A673 (cell line): ENCODE data around the gene SWSAP1. TPM values are rescaled to one million over a fixed set of nuclear protein-coding genes. Genes with fewer than 3 reads are reported as not detected.
"Not testable (repeated sequence)": the region's sequence is repeated elsewhere in the genome, so short reads cannot be mapped to it uniquely, and the experiment has no call there.

Source experiments
- BruUV-seq: library from RNA; stranded (reverse); fragments of 400-500 nt; replicated peaks from 2 replicates; lab custom pipeline; 2021; lab: Mats Ljungman, UMichigan
- CTCF ChIA-PET: fragments of 300-600 bp; sonication (Branson Sonifier 250); formaldehyde crosslinking; loops from one replicate; lab custom pipeline; 2022; ENCODE audit warnings: antibody characterized with exemption; lab: Charles Lee
- POLR2A ChIA-PET: fragments of 300-600 bp; sonication (Branson Sonifier 250); formaldehyde crosslinking; loops from one replicate; lab custom pipeline; 2022; ENCODE audit warnings: antibody characterized with exemption; ENCODE audit not compliant: low non-redundant PET; lab: Charles Lee
- DNase-seq: peaks from one replicate; pipeline ENCODE4 v3.0.0-alpha.2; 2015; ENCODE audit warnings: low spot score
- H3K27ac ChIP-seq: fragments of 200-600 bp; sonication (generic); 2 replicates; pipeline ENCODE4 v1.5.1; 2016; ENCODE audit warnings: mixed run types, low read depth, mild to moderate bottlenecking, mixed read lengths, antibody characterized with exemption, low read length; ENCODE audit not compliant: poor library complexity, severe bottlenecking
- H3K27me3 ChIP-seq: fragments of 200-600 bp; sonication (generic); replicated peaks from 2 replicates; pipeline ENCODE4 v1.6.1; 2017; ENCODE audit warnings: mixed run types, low read depth, mild to moderate bottlenecking, mixed read lengths, antibody characterized with exemption, low read length; ENCODE audit not compliant: insufficient read depth, poor library complexity
- H3K36me3 ChIP-seq: fragments of 200-600 bp; sonication (generic); 2 replicates; pipeline ENCODE4 v1.6.1; 2016; ENCODE audit warnings: mixed run types, mild to moderate bottlenecking, mixed read lengths, antibody characterized with exemption, low read length; ENCODE audit not compliant: insufficient read depth, poor library complexity, severe bottlenecking
- H3K4me1 ChIP-seq: fragments of 200-600 bp; sonication (generic); 2 replicates; pipeline ENCODE4 v1.6.1; 2017; ENCODE audit warnings: mixed run types, mild to moderate bottlenecking, mixed read lengths, antibody characterized with exemption, low read length; ENCODE audit not compliant: insufficient read depth, poor library complexity, severe bottlenecking
- H3K4me3 ChIP-seq: fragments of 200-600 bp; sonication (generic); 2 replicates; pipeline ENCODE4 v1.5.1; 2016; ENCODE audit warnings: low read depth, mixed run types, mild to moderate bottlenecking, mixed read lengths, low read length; ENCODE audit not compliant: poor library complexity, severe bottlenecking
- H3K9me3 ChIP-seq: fragments of 200-600 bp; sonication (generic); 2 replicates; pipeline ENCODE4 v1.6.1; 2016; ENCODE audit warnings: mixed run types, low read depth, mild to moderate bottlenecking, mixed read lengths, antibody characterized with exemption, low read length; ENCODE audit not compliant: poor library complexity, severe bottlenecking
- EZH2 ChIP-seq: fragments of 200-600 bp; sonication (generic); IDR thresholded peaks from 2 replicates; pipeline ENCODE4 v1.6.1; 2017; ENCODE audit warnings: borderline replicate concordance, low read depth, mild to moderate bottlenecking, mixed read lengths, antibody characterized with exemption, low read length; ENCODE audit not compliant: poor library complexity, severe bottlenecking
- intact Hi-C: fragments of 100-400 bp; cut with micrococcal nuclease; formaldehyde crosslinking; loops from one replicate; pipeline ENCODE4 v1.10.0; 2022; ENCODE audit not compliant: unreplicated experiment
- total RNA-seq: library from RNA; stranded (reverse); gene quantifications from 2 replicates; pipeline ENCODE4 v1.2.3, GENCODE V29; 2021
- TF ChIP-seq, protein P1 (sequence below): fragments of 300-800, 200-600 bp; sonication (generic); conservative IDR thresholded peaks from 2 replicates; pipeline ENCODE4 v1.5.1; 2017; ENCODE audit warnings: low read depth, mild to moderate bottlenecking, antibody characterized with exemption, low read length, moderate library complexity, mixed read lengths

Gene SWSAP1
- total RNA-seq, 1 experiment from 2014 or later = 3.3 TPM

DNA sequence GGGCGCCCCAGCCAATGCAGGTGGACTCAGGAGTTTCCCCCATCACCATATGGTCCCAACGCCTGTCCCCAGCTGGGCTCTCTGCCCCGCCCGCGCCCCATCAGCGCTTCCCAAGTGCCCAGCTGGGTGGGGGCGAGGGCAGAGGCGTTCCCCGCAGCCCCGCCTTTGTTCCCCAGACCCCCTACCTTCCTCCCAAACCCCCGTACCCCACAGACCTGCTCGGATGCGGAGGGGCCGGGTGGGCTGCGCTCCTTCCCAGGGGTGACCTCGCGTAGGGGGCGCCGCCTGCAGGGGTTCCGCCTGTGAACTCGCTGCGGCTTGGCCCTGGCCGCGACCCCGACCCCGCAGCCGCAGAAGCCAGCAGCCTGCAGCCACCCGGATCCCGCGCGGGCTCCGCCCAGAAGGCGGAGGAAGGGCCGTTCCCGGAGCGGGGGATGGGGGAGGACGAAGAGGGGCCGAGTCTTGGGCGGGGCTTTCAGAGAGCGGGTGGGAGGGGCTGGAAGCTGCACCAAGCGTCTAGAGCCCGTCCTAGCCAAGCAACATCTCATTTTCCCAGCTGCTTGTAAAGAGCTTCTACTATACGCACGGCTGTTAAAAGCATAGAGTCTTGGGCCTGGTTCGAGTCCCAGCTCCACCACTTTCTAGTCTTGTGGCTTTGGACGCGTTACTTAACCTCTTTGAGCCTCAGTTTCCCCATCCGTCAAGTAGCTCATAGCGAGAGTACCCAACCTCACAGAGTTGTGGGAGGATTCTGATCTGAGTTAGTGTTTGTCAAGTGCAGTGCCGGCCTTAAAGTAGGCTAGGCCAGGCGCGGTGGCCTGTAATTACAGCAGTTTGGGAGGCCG is 35.0 kb upstream of the SWSAP1 start, which contains the start of gene RAB3D:
RAB3D (minus strand) TSS at position 404 of the 845 bp plus-strand sequence. CDS start 2,258 bp downstream, outside the sequence.
- BruUV-seq = no TSS peak
- ChIA-PET POLR2A (interaction anchor here (0.5 to 0.7 kb wide), 2 partner anchors 42 to 45 kb away, joined by 3 to 4 read pairs; no protein-coding TSS in a partner anchor), CTCF (interaction anchor here (0.6 to 0.8 kb wide), 2 partner anchors 42 to 45 kb away, joined by 3 to 8 read pairs; no protein-coding TSS in a partner anchor)
- intact Hi-C loops = loop anchor here (5.0 kb wide), 1 partner anchor 267 kb away; no protein-coding TSS in a partner anchor
- H3K27me3 ChIP-seq = no peaks in the 10 kb centered on the region
- H3K4me1 ChIP-seq = peaks cover 6% of the 10 kb centered on the region
- peaks cover 18% of the 10 kb centered on the region for H3K36me3 ChIP-seq
- no peaks in the 10 kb centered on the region for H3K9me3 ChIP-seq
- H3K4me3 ChIP-seq = peak within 1 kb of the TSS; percentile 78
- peak within 1 kb of the TSS; percentile 62 for H3K27ac ChIP-seq
- TF ChIP-seq, protein P1, sequence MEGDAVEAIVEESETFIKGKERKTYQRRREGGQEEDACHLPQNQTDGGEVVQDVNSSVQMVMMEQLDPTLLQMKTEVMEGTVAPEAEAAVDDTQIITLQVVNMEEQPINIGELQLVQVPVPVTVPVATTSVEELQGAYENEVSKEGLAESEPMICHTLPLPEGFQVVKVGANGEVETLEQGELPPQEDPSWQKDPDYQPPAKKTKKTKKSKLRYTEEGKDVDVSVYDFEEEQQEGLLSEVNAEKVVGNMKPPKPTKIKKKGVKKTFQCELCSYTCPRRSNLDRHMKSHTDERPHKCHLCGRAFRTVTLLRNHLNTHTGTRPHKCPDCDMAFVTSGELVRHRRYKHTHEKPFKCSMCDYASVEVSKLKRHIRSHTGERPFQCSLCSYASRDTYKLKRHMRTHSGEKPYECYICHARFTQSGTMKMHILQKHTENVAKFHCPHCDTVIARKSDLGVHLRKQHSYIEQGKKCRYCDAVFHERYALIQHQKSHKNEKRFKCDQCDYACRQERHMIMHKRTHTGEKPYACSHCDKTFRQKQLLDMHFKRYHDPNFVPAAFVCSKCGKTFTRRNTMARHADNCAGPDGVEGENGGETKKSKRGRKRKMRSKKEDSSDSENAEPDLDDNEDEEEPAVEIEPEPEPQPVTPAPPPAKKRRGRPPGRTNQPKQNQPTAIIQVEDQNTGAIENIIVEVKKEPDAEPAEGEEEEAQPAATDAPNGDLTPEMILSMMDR = no peak
- TF ChIP-seq EZH2 = no peak
- peak; percentile 95 for DNase-seq

DNA sequence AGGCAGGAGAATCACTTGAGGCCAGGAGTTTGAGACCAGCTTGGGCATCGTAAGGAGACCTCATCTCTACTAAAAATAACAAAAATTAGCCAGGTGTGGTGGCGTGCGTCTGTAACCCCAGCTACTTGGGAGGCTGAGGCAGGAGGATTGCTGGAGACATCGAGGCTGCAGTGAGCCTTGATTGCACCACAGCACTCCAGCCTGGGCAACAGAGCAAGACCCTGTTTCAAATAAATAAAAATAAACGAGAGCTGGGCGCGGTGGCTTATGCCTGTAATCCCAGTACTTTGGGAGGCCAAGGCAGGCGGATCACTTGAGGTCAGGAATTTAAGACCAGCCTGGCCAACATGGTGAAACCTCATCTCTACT is 34.4 kb upstream of the SWSAP1 start:
- H3K9me3 ChIP-seq, H3K4me1 ChIP-seq, BruUV-seq, intact Hi-C loops, DNase-seq, H3K27me3 ChIP-seq: not testable (repeated sequence)
- Histone ChIP-seq H3K27ac (peak overlapping the region; percentile 62), H3K4me3 (peak overlapping the region; percentile 78), H3K36me3 (peaks cover 13% of the 10 kb centered on the region)
- ChIA-PET POLR2A (interaction anchor here (0.5 to 0.7 kb wide), 2 partner anchors 41 to 46 kb away, joined by 3 to 4 read pairs; no protein-coding TSS in a partner anchor), CTCF (interaction anchor here (0.8 kb wide), 1 partner anchor 46 kb away, joined by 8 read pairs; no protein-coding TSS in a partner anchor)

DNA sequence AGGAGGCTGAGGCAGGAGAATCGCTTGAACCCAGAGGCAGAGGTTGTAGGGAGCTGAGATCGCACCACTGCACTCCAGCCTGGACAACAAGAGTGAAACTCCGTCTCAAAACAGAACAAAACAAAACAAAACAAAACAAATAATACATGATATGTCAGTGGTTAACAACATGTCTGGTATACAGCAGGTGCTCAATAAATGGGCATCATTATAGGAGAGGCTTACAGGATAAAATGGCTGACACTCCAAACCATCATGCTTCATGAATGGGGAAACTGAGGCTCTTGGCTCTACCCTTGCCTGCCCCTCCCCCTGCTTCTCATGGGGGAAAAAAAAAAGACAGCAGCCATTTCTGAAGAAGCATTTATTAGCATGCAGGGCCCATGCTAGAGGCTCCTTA is 32.0 kb upstream of the SWSAP1 start:
- no peak for TF ChIP-seq EZH2
- TF ChIP-seq, protein P1 = no peak
- Histone ChIP-seq H3K4me3 (no peak overlapping the region), H3K9me3 (no peaks in the 10 kb centered on the region), H3K27me3 (no peaks in the 10 kb centered on the region), H3K36me3 (peaks cover 4% of the 10 kb centered on the region), H3K4me1 (peaks cover 14% of the 10 kb centered on the region), H3K27ac (no peak overlapping the region)
- CTCF ChIA-PET = interaction anchor here (0.7 to 1.0 kb wide), 2 partner anchors 48 to 1423 kb away, joined by 5 read pairs; no protein-coding TSS in a partner anchor
- no peak for DNase-seq
- intact Hi-C loops = no loop called here
- POLR2A ChIA-PET = no interaction called here
- no TSS peak for BruUV-seq
